GM18870 (cell line): ENCODE data around the gene IPCEF1.
"Not testable (repeated sequence)": the region's sequence is repeated elsewhere in the genome, so short reads cannot be mapped to it uniquely, and the experiment has no call there.

ENCODE experiments used
- ATAC-seq: cut with Tn5 transposase; IDR thresholded peaks from one replicate; pipeline ENCODE4 v1.9.1; 2021; ENCODE audit warnings: moderate library complexity; ENCODE audit not compliant: unreplicated experiment

Gene IPCEF1

DNA sequence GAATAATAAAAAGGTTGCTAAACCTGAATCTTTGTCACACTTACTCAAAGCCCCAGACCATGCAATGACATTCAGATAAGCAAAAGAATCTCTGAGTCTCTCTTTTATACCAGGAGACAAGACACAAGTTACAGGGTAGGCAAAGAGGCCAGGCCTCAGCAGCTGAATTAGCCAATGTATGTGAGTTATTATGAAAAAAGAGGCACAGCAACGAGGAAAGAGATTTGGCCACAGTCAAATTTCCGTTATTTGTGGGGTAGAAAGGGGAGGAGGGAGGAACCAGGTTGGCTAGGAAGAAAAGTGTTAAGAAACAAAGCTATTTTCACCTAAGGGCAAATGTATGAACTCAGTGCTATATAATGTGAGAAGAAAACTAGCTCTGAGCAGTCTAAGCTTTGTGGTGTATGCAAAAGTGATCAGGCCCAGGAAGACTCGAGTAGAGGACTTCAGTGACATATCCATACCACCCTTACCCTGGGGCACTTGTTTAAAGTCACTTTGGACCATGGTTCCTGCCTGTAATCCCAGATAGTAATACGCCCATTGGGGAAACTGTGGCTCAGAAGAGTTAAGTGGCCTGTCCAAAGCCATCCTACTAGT lies 19.1 kb downstream of the IPCEF1 start:
- no peak for ATAC-seq

GRCh38 chr6:154334147-154334546 lies 22.5 kb downstream of the IPCEF1 start:
- peak; percentile 43 for ATAC-seq

- ATAC-seq: no peak
These were observed 24.9 kb downstream of the IPCEF1 start for GRCh38 chr6:154331750-154332149.

- ATAC-seq: no peak
These were observed 27.0 kb downstream of the IPCEF1 start for GRCh38 chr6:154329350-154330170.

DNA sequence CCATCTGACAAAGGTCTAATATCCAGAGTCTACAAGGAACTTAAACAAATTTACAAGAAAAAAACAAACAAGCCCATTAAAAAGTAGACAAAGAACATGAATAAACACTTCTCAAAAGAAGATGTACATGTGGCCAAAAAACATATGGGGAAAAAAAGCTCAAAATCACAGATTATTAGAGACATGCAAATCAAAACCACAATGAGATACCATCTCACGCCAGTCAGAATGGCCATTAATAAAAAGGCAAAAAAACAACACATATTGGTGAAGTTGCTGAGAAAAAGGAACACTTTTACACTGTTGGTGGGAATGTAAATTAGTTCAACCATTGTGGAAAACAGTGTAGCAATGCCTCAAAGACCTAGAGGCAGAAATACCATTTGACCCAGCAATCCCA lies 29.3 kb downstream of the IPCEF1 start:
- not testable (repeated sequence) for ATAC-seq

DNA sequence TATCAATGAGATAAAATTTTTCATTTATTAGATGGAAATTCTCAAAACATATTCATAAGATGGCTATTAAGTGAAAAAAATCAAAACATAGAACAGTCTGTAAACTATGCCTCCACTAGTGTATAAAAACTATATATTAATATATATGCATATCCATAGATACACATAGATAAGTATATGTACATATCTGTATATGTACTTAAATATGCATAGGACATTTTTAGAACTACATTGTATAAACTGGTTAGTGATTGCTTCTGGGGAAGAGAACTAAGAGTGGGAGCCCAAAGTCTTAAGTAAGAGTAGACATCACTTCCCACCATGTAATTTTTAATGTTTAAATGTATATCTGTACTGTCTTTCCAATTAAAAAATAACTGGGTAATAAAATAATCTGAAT lies 31.5 kb downstream of the IPCEF1 start:
- ATAC-seq: no peak

- no peak for ATAC-seq
These were observed 36.4 kb downstream of the IPCEF1 start for GRCh38 chr6:154320181-154320580.

DNA sequence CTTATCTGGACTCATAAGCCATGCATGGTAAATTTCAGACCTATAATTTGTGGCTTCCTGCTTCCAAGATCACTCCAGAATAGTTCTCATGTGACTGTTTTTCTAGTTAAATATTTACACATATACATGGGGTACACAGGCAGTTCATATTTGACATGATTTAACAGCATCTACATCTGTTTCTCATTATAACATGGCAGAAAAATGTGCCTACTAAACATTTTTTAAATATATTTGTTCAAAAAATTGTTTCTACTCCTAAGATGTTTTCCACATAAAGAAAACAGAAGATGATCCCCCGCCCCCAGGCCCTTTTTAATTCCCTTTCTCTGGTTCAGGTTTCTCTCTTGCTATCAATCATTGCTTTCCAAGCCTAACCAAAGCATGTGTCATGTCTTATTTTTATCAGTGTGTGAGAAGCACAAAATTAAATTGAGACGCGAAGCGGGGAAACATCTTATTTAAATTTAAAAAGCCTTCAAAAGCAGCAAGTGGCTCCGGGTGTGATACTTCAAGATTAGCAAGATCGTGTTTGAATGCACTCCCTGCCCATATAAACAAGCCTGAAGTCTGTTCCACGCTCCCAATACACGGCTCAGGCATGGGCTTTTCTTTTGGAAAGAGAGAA lies 37.3 kb downstream of the IPCEF1 start:
- ATAC-seq: peak; percentile 65

GRCh38 chr6:154318721-154319120 lies 37.9 kb downstream of the IPCEF1 start:
- ATAC-seq: no peak

- no peak for ATAC-seq
These were observed 40.5 kb downstream of the IPCEF1 start for GRCh38 chr6:154316131-154316530.

DNA sequence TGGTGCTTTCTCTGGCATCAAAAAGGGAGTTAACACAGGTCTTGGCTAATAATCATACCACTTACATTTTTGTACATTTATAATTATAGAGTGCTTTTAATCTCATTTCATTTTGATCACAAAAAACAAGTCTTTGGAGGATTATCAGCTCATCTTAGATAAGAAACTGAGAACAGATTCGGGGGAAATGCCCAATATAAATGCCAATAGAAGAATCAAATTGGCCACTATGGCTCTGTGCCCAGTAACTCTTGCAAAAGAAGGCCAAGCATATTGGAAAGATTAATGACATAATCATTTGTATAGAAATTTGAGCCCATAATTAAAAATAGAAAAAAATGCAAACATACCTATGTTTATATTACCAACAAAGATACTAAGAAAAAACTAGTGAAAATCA lies 42.5 kb downstream of the IPCEF1 start:
- ATAC-seq: no peak

DNA sequence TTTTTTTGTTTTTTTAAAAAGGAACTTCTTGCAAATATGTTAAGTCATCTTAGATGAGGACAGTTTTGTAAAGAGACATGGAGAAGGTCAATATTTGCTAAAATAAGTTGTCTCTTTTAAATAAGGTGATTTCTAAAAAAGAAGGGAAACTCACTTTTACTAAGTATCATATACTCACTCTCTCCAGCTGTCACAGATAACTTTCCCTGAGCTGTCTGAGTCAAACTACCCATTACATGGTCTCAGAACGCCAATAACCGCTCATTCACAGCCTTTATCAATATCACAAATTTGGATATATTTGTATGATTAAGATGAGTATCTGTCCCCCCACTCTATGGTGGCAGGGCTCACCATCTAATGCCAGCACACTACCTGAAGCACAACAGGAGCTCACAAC lies 47.6 kb downstream of the IPCEF1 start:
- no peak for ATAC-seq

DNA sequence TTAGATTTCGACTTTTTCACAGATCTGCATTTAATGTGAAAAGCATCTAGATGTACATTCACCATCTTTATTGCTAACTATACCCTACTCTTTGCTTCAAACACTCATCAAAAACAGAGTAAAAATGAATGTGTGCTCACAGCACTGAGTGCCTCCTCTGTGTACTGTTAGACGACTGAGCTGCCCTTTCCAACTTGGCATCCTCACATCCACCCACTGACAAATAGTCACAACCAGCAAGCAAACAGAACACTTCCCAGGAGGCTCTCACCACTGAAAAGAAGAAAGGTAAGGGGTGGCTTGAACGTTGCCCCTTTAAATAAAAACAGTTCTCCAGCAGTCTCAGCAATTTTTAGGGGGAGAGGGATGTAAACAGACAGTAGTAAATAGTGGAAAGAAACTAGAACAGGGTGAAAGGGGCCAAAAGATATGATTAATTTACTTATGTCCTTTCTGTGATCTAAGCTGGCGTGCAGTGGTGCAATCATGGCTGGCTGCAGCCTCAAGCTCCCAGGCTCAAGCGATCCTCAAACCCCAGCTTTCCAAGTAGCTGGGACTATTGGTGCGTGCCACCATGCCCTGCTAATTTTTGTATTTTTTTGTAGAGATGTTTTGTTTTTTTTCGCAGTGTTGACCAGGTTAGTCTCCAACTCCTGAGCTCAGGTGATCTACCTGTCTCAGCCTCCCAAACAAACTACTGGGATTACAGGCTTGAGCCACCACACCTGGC lies 48.7 kb downstream of the IPCEF1 start:
- ATAC-seq: no peak

DNA sequence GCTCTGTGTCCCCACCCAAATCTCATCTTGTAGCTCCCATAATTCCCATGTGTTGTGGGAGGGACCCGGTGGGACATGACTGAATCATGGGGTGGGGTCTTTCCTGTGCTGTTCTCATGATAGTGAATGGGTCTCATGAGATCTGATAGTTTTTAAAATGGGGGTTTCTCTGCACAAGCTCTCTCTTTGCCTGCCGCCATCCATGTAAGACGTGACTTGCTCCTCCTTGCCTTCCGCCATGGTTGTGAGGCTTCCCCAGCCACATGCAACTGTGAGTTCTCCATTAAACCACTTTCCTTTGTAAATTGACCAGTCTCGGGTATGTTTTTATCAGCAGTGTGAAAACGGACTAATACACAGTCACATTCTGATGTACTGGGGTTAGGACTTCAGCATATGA lies 49.5 kb downstream of the IPCEF1 start:
- ATAC-seq: not testable (repeated sequence)

DNA sequence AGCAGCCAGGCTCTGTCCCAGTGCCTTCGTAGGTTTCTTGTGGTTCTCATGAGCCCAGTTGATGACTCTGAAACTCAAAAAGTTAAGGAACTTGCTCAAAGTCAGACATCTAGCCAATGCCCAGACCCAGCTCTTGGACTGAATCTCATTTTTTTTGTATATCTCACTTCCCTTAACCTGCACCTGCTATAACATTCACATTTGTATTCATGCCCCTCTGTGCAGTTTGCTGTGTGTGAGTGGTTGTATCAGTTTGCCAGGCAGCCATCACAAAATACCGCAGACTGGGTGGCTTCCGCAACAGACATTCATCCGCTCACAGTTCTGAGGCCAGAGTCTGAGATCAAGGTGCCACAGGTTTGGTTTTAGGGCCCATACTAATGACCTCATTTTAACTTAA lies 49.9 kb downstream of the IPCEF1 start:
- ATAC-seq: peak; percentile 49

DNA sequence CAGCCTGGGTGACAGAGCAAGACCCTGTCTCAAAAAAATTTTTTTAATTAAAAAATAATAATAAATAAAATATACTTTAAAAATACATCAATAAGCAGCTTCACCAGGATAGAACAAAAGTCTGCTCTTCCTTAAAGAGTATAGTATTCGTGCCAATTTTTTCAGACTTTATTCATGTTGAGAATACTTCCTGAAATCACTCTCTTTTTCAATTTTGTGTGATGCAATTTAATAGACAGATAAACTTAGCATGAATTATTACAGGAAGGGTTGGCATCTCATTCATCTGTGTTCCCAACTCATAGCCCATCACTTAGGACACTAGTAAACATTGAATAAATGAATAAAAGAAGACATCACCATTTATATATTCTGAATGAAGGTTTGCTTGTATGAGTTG lies 52.4 kb downstream of the IPCEF1 start:
- ATAC-seq: no peak

DNA sequence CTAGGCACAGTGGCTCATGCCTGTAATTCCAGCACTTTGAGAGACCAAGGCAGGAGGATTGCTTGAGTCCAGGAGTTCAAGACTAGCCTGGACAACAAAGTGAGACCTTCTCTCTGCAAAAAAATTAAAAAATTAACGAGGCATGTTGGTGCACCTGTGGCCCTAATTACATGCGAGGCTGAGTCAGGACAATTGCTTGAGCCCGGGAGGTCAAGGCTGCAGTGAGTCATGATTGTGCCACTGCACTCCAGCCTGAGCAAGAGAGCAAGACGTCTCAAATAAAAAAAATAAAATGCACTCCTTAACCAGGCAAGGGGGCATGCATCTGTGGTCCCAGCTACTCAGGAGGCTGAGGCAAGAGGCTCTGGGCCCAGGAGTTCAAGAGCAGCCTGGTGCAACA lies 53.0 kb downstream of the IPCEF1 start:
- ATAC-seq: not testable (repeated sequence)

DNA sequence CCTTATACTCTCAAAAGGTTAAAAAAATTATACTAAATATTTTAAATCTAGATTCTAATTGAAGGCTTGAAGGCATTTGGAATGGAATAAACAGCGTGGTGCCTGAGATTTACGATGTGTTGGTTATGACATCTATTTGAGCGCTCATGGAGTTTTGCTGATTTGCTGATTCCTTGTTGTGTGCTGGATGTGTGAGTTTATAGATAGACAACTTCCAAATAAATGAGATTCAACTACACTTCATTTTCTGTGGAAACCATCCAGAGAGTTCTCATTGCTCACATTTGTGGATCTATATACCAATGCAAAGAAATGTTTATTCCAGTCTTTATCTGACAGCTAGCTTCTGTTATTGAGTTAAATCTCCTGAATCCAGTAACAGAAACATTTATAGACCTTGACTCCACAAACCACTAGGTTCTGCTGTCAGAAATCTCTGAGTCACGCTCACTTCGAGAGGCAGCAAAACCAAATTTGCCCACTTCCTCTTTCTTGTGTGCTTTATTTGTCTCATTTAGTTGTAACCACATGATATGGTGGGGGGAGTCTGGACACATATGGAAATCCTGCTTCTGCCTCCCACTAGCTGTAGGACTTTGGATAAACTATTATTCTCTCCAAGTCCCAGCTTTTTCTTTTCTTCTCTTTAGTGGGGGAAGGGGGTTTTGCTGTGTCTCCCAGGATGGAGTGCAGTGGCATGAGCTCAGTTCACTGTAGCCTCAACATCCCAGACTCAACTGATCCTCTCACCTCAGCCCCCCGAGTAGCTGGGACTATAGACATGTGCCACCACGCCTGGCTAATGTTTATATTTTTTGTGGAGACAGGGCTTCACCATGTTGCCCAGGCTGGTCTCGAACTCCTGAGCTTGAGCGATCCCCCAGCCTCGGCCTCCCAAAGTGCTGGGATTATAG lies 54.5 kb downstream of the IPCEF1 start:
- peak; percentile 88 for ATAC-seq

GRCh38 chr6:154301086-154301625 lies 55.4 kb downstream of the IPCEF1 start:
- ATAC-seq: no peak

GRCh38 chr6:154298297-154298696 lies 58.3 kb downstream of the IPCEF1 start:
- peak; percentile 50 for ATAC-seq
